Stimulated activated memory B cell treated with anti-CD40 and anti-IgM and Interleukin-4, amounts not matched to agents 10 μg/mL and 1 μg/mL and 100 μg/mL, for 72 hours (primary cell): ENCODE results near the gene TEX22.

ENCODE experiments used
- ATAC-seq: fragments of 150-1000 bp; cut with Tn5 transposase; 2 replicates; pipeline ENCODE4 v1.10.0; 2021
- H3K27ac Mint-ChIP-seq: one replicate; pipeline ENCODE4 v1.8.0; 2022; ENCODE audit warnings: mild to moderate bottlenecking, mixed read lengths
- H3K27me3 Mint-ChIP-seq: one replicate; pipeline ENCODE4 v1.8.0; 2022; ENCODE audit warnings: mixed read lengths
- H3K36me3 Mint-ChIP-seq: one replicate; pipeline ENCODE4 v1.8.0; 2022; ENCODE audit warnings: mixed read lengths
- H3K4me1 Mint-ChIP-seq: one replicate; pipeline ENCODE4 v1.8.0; 2022; ENCODE audit warnings: mixed read lengths
- H3K4me3 Mint-ChIP-seq: one replicate; pipeline ENCODE4 v1.8.0; 2022; ENCODE audit warnings: mild to moderate bottlenecking, moderate library complexity, mixed read lengths
- H3K9me3 Mint-ChIP-seq: one replicate; pipeline ENCODE4 v1.8.0; 2022; ENCODE audit warnings: mixed read lengths

Gene TEX22

DNA sequence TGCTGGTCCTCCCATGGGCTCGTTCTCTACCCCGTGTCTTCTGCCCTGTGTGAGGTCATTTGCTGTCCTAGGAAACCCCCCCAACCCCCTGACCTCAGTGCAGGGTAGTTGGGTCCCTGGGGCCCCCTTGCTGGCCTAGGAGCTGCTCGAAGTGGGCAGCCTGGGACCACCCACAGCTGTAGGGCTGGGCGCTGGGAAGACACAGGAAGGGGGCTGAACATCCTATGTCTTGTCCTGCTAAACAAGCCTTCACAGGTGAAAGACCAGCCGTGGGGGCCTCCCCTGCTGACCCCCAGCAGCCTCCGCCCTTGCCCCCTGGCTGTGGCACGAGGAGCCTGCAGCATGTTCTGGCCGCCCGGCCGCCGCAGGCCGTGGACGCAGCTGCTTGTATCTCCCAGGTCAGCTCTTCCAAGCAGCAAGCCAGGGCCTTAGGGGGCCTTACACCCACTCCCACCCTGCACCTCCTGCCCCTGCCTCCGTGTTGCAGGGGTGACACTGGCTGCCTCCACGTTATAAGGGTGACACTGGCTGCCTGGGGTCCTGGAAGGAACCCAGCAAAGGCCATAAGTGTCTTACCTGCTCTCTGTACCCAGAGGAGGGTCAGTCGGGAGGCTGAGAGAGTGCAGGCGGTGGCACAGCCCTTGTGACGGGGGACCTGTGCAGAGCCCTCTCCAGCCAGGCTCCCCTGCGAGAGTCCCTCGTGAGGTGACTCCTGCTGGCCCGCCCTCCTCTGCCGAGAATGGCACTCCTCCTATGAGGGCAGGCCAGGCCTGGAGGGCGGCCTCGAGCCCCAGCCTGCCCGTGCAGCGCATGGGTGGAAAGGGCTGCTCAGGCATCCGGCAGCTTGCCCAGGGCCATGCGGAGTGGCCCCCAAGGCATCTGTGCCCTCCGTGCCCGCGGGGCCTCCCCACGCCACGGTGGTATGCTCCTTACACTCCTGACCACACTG, 11.5 kb upstream of the TEX22 start:
- no peak overlapping the region for H3K27ac Mint-ChIP-seq
- no peaks in the 10 kb centered on the region for H3K27me3 Mint-ChIP-seq
- H3K9me3 Mint-ChIP-seq: no peaks in the 10 kb centered on the region
- H3K36me3 Mint-ChIP-seq: peaks cover 17% of the 10 kb centered on the region
- no peak for ATAC-seq
- H3K4me3 Mint-ChIP-seq: no peak overlapping the region
- H3K4me1 Mint-ChIP-seq: peaks cover 15% of the 10 kb centered on the region

DNA sequence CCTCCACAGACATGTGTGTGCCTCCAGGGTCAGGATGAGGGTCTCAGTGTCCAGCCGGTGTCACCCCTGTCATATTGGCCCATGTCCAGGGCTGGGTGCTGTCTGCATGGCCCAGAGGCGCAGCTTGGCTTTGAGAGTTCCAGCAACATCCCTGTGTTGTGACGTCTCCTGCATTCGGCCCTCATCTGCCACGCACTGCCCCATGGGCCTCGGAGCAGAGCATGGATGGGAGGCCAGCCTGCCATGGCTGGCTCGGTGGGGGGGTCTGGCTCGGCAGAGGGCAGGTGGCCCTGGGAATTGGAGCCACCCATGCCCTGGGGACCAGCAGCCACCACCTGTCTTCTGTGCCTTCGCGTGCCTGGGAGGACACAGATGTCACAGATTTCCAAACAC, 10.8 kb upstream of the TEX22 start:
- Mint-ChIP-seq H3K27me3 (no peaks in the 10 kb centered on the region), H3K9me3 (no peaks in the 10 kb centered on the region), H3K36me3 (peaks cover 15% of the 10 kb centered on the region), H3K27ac (no peak overlapping the region), H3K4me1 (peaks cover 15% of the 10 kb centered on the region), H3K4me3 (no peak overlapping the region)
- no peak for ATAC-seq

DNA sequence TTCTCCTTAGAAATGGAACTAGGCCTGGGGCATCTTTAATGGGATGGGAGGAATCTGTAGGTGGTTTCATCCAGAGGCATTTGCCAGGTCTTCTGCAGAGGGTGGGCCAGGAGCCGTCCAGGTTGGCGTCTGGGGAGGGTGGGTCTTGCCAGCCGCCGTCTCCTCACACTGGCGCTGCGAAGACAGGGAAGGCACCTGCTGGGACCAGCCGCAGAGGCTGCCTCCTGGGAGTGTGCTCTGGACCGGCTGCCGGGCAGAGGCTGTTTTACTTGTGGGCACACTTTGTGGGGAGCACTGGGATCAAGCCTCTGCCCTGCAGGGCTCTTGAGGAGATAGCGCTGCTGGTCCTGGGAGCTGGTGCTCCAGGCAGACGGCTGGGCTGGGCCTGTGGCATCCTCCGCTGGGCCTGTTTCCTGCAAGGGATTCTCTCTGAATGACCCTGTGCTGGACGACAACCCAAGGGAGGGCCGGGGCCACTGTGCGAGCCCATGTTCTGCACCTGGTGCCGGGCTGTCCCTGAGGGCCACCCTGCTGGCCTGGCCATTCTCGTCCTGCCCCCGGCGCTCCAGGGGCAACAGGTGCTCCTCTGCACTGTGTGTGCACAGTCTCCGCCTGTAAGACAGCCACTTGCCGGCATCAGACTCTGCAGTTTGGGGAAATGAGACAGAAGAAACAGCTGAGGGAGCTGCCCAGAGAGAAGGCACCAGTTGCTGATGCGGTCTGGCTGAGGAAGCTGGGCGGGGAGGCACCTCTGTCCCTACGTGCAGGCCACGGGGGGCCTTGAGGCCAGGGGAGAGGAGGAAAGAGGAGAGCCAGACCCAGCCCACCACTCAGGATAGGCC, 10.0 kb upstream of the TEX22 start:
- Mint-ChIP-seq H3K27ac (no peak overlapping the region), H3K36me3 (peaks cover 7% of the 10 kb centered on the region), H3K4me1 (peaks cover 15% of the 10 kb centered on the region), H3K9me3 (no peaks in the 10 kb centered on the region), H3K4me3 (no peak overlapping the region), H3K27me3 (no peaks in the 10 kb centered on the region)
- no peak for ATAC-seq

- no peaks in the 10 kb centered on the region for H3K27me3 Mint-ChIP-seq
- no peak overlapping the region for H3K27ac Mint-ChIP-seq
- H3K4me3 Mint-ChIP-seq: no peak overlapping the region
- H3K9me3 Mint-ChIP-seq: no peaks in the 10 kb centered on the region
- peaks cover under 1% of the 10 kb centered on the region for H3K36me3 Mint-ChIP-seq
- ATAC-seq: no peak
- peaks cover 15% of the 10 kb centered on the region for H3K4me1 Mint-ChIP-seq
These were observed 9.4 kb upstream of the TEX22 start for GRCh38 chr14:105388976-105389375.

- Mint-ChIP-seq H3K4me1 (peaks cover 15% of the 10 kb centered on the region), H3K4me3 (no peak overlapping the region), H3K9me3 (no peaks in the 10 kb centered on the region), H3K27me3 (no peaks in the 10 kb centered on the region), H3K27ac (no peak overlapping the region), H3K36me3 (no peaks in the 10 kb centered on the region)
- no peak for ATAC-seq
These were observed 8.8 kb upstream of the TEX22 start for GRCh38 chr14:105389534-105389933.

DNA sequence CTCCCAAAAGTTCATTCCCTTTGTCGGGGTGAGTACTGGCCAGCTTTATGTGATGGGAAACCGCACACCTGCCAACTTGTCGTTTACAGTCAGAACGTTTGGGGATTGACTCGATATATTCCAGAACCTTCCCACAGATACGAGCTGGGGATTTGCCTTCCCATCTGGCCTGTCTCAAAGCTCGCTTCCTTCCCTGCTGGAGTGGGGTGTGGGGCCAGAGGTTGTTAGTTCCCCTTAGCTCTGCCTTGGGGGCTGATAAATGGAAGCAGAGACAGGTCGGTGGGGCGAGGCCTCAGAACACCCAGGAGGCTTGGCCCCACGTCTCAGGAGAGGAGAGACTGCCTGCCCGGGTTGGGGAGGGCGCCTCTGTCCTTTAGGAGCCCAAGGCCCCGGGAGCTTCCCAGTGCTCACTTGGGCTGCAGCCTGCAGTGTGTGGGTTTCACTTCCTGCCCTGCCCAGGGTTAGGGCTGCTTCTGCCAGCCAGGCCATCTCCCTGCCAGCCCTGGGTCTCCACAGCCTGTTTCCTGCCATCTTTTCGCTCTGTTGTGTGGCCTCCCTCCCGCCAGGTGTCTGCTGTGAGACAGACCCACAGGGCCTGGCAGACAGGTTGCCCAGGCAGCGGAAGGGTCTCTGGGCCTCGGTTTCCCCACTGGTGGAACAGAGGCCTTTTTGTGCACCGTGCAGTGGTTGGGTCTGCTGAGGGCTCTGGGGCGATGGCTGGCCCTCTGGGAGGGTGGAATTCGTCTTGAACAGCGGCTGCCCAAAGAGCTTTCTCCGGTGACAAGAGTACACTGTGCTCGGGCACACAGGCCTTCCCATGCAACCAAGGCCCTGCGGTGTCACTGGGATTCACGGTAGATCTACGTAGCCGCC, 8.1 kb upstream of the TEX22 start:
- Mint-ChIP-seq H3K4me3 (no peak overlapping the region), H3K4me1 (peaks cover 15% of the 10 kb centered on the region), H3K27me3 (no peaks in the 10 kb centered on the region), H3K36me3 (no peaks in the 10 kb centered on the region), H3K27ac (peak overlapping the region; percentile 47), H3K9me3 (no peaks in the 10 kb centered on the region)
- ATAC-seq: peak; percentile 35

GRCh38 chr14:105390849-105391500, 7.4 kb upstream of the TEX22 start:
- H3K36me3 Mint-ChIP-seq: no peaks in the 10 kb centered on the region
- no peaks in the 10 kb centered on the region for H3K9me3 Mint-ChIP-seq
- ATAC-seq: no peak
- H3K27me3 Mint-ChIP-seq: no peaks in the 10 kb centered on the region
- H3K27ac Mint-ChIP-seq: no peak overlapping the region
- no peak overlapping the region for H3K4me3 Mint-ChIP-seq
- peaks cover 15% of the 10 kb centered on the region for H3K4me1 Mint-ChIP-seq

DNA sequence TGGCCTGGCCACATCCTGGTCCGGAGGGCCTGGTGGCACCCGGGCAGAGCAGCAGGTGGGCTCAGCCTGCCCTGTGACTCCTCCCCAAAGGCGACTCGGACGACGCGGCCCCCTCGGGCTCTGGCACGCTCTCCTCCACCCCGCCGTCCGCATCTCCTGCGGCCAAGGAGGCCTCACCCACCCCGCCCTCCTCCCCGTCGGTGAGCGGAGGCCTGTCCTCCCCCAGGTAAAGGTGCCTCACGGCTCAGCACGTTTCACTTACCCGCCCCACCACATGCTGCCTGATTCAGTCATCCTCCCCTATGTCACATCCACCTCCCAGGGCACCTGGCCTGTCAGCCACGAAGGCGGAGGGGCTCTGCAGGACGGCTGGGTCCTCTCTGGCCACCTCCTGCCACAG, 6.8 kb upstream of the TEX22 start:
- no peaks in the 10 kb centered on the region for H3K27me3 Mint-ChIP-seq
- H3K4me1 Mint-ChIP-seq: peaks cover 15% of the 10 kb centered on the region
- H3K36me3 Mint-ChIP-seq: no peaks in the 10 kb centered on the region
- H3K27ac Mint-ChIP-seq: no peak overlapping the region
- no peaks in the 10 kb centered on the region for H3K9me3 Mint-ChIP-seq
- no peak for ATAC-seq
- no peak overlapping the region for H3K4me3 Mint-ChIP-seq

- no peak for ATAC-seq
- H3K36me3 Mint-ChIP-seq: no peaks in the 10 kb centered on the region
- peaks cover 15% of the 10 kb centered on the region for H3K4me1 Mint-ChIP-seq
- H3K4me3 Mint-ChIP-seq: no peak overlapping the region
- H3K27me3 Mint-ChIP-seq: no peaks in the 10 kb centered on the region
- H3K9me3 Mint-ChIP-seq: no peaks in the 10 kb centered on the region
- H3K27ac Mint-ChIP-seq: no peak overlapping the region
These were observed 5.9 kb upstream of the TEX22 start for GRCh38 chr14:105392131-105393090.

DNA sequence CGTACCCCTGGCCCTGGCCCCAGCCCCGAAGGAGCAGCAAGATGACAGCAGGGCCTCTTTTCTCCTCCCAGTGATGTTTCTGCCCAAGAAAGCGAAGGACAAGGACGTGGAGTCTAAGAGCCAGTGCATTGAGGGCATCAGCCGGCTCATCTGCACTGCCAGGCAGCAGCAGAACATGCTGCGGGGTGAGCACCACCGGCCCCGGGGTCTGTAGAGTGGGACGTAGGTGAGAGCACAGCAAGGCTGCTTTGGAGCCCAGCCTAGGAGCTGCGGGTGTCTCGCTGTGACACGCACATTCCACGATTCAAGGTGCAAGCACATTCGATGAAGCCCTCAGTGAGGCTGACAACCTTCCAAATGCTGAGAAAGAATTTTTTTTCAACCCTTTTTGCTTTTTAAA, 5.2 kb upstream of the TEX22 start:
- no peaks in the 10 kb centered on the region for H3K9me3 Mint-ChIP-seq
- peaks cover 15% of the 10 kb centered on the region for H3K4me1 Mint-ChIP-seq
- no peak overlapping the region for H3K4me3 Mint-ChIP-seq
- ATAC-seq: no peak
- no peak overlapping the region for H3K27ac Mint-ChIP-seq
- H3K27me3 Mint-ChIP-seq: no peaks in the 10 kb centered on the region
- H3K36me3 Mint-ChIP-seq: no peaks in the 10 kb centered on the region

GRCh38 chr14:105394714-105395537, 3.4 kb upstream of the TEX22 start:
- Mint-ChIP-seq H3K9me3 (no peaks in the 10 kb centered on the region), H3K4me1 (peaks cover 18% of the 10 kb centered on the region), H3K27ac (no peak overlapping the region), H3K27me3 (no peaks in the 10 kb centered on the region), H3K4me3 (no peak overlapping the region), H3K36me3 (no peaks in the 10 kb centered on the region)
- ATAC-seq: no peak

DNA sequence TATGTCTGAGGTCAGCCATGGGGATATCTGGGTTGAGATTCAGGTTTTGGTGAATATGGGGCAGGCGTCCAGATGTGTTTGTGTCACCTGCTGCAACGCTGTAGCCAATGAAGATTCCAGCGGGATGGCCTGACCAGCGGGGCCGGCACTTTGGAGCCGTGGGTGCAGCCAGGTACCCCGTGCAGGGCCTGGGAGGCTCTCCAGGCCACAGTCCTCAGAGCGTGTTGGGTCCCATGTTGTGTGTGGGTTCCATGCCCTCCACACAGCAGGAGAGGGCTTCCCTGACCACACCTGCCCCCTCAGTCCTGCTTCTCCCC, 2.8 kb upstream of the TEX22 start:
- no peaks in the 10 kb centered on the region for H3K9me3 Mint-ChIP-seq
- H3K36me3 Mint-ChIP-seq: peaks cover 5% of the 10 kb centered on the region
- peaks cover 18% of the 10 kb centered on the region for H3K4me1 Mint-ChIP-seq
- ATAC-seq: no peak
- no peaks in the 10 kb centered on the region for H3K27me3 Mint-ChIP-seq
- no peak overlapping the region for H3K27ac Mint-ChIP-seq
- no peak overlapping the region for H3K4me3 Mint-ChIP-seq

GRCh38 chr14:105397350-105397931, 897 bp upstream of the TEX22 start:
- H3K27me3 Mint-ChIP-seq: no peaks in the 10 kb centered on the region
- H3K4me3 Mint-ChIP-seq: peak overlapping the region; percentile 91
- no peaks in the 10 kb centered on the region for H3K9me3 Mint-ChIP-seq
- ATAC-seq: no peak
- H3K27ac Mint-ChIP-seq: peak overlapping the region; percentile 86
- peaks cover 19% of the 10 kb centered on the region for H3K4me1 Mint-ChIP-seq
- peaks cover 16% of the 10 kb centered on the region for H3K36me3 Mint-ChIP-seq
